Trophoblast cell (in vitro differentiated cells and primary cell): ENCODE results near the gene PRKN.
"Not testable (repeated sequence)": the region's sequence is repeated elsewhere in the genome, so short reads cannot be mapped to it uniquely, and the experiment has no call there.

Experiments
- DNase-seq, 2 donors: peaks; one replicate each; pipeline ENCODE4 v3.0.0-alpha.2; 2016
- H2AFZ ChIP-seq: 2 replicates; pipeline ENCODE4 v1.6.1; 2013; ENCODE audit warnings: low read length, moderate library complexity, mild to moderate bottlenecking; ENCODE audit not compliant: insufficient read depth, poor library complexity
- H2AK5ac ChIP-seq: 2 replicates; pipeline ENCODE4 v1.6.1; 2013; ENCODE audit warnings: mild to moderate bottlenecking, low read length
- H2BK120ac ChIP-seq: 2 replicates; pipeline ENCODE4 v1.6.1; 2013; ENCODE audit warnings: low read length, mild to moderate bottlenecking, moderate library complexity; ENCODE audit not compliant: insufficient read depth, poor library complexity
- H2BK12ac ChIP-seq: 2 replicates; pipeline ENCODE4 v1.6.1; 2013; ENCODE audit warnings: mild to moderate bottlenecking, low read length, moderate library complexity
- H2BK5ac ChIP-seq: 2 replicates; pipeline ENCODE4 v1.6.1; 2013; ENCODE audit warnings: low read length, low read depth, moderate library complexity, mild to moderate bottlenecking; ENCODE audit not compliant: poor library complexity
- H3K14ac ChIP-seq: 2 replicates; pipeline ENCODE4 v1.6.1; 2013; ENCODE audit warnings: mild to moderate bottlenecking, low read length
- H3K18ac ChIP-seq: 2 replicates; pipeline ENCODE4 v1.6.1; 2013; ENCODE audit warnings: mild to moderate bottlenecking, low read length
- H3K23ac ChIP-seq: 2 replicates; pipeline ENCODE4 v1.6.1; 2013; ENCODE audit warnings: low read length
- H3K27ac ChIP-seq: 2 replicates; pipeline ENCODE4 v1.5.1; 2013; ENCODE audit warnings: low read depth, mild to moderate bottlenecking, inconsistent platforms, low read length, moderate library complexity
- H3K27me3 ChIP-seq: 2 replicates; pipeline ENCODE4 v1.6.1; 2013; ENCODE audit warnings: inconsistent platforms, mild to moderate bottlenecking, low read length, moderate library complexity; ENCODE audit not compliant: insufficient read depth
- H3K36me3 ChIP-seq, 2 experiments: 1 replicate in 1 of 2; 2 replicates in 1 of 2; pipeline ENCODE4 v1.6.1; 2013; ENCODE audit warnings: low read length in 2 of 2, mild to moderate bottlenecking in 2 of 2, moderate library complexity in 1 of 2; ENCODE audit not compliant: insufficient read depth in 2 of 2, control insufficient read depth in 1 of 2
- H3K4ac ChIP-seq: 2 replicates; pipeline ENCODE4 v1.6.1; 2013; ENCODE audit warnings: low read depth, mild to moderate bottlenecking, low read length, moderate library complexity
- H3K4me1 ChIP-seq, 2 experiments: 1 replicate in 1 of 2; 2 replicates in 1 of 2; pipeline ENCODE4 v1.6.1; 2013; ENCODE audit warnings: low read length in 2 of 2, mild to moderate bottlenecking in 2 of 2, moderate library complexity in 1 of 2; ENCODE audit not compliant: insufficient read depth in 2 of 2, control insufficient read depth in 1 of 2
- H3K4me2 ChIP-seq: 2 replicates; pipeline ENCODE4 v1.6.1; 2013; ENCODE audit warnings: inconsistent platforms, mild to moderate bottlenecking, low read length, moderate library complexity
- H3K4me3 ChIP-seq: 2 replicates; pipeline ENCODE4 v1.5.1; 2013; ENCODE audit warnings: mild to moderate bottlenecking, low read depth, low read length, inconsistent platforms
- H3K79me1 ChIP-seq: one replicate; pipeline ENCODE4 v1.6.1; 2013; ENCODE audit warnings: low read length
- H3K79me2 ChIP-seq: 2 replicates; pipeline ENCODE4 v1.6.1; 2013; ENCODE audit warnings: low read length, mild to moderate bottlenecking; ENCODE audit not compliant: control insufficient read depth, insufficient read depth, poor library complexity
- H3K9ac ChIP-seq: 2 replicates; pipeline ENCODE4 v1.6.1; 2013; ENCODE audit warnings: mild to moderate bottlenecking, low read length
- H3K9me3 ChIP-seq: 2 replicates; pipeline ENCODE4 v1.6.1; 2013; ENCODE audit warnings: low read depth, mild to moderate bottlenecking, control low read depth, inconsistent platforms, low read length; ENCODE audit not compliant: insufficient read depth
- H4K12ac ChIP-seq: 2 replicates; pipeline ENCODE4 v1.6.1; 2013; ENCODE audit warnings: low read depth, mild to moderate bottlenecking, low read length, moderate library complexity
- H4K8ac ChIP-seq: 2 replicates; pipeline ENCODE4 v1.6.1; 2013; ENCODE audit warnings: low read depth, mild to moderate bottlenecking, low read length, moderate library complexity
- H4K91ac ChIP-seq: one replicate; pipeline ENCODE4 v1.6.1; 2013; ENCODE audit warnings: low read depth, mild to moderate bottlenecking, low read length, moderate library complexity
- WGBS: extraction: QIAGEN DNeasy Blood & Tissue Kit; methylation state at CpG from one replicate; pipeline ENCODE4 v1.1.7; 2013; ENCODE audit warnings: missing lambda C conversion rate; ENCODE audit not compliant: insufficient read length, insufficient coverage; ENCODE audit errors: extremely low coverage; 5-methylcytosine and 5-hydroxymethylcytosine counted together

Gene PRKN

DNA sequence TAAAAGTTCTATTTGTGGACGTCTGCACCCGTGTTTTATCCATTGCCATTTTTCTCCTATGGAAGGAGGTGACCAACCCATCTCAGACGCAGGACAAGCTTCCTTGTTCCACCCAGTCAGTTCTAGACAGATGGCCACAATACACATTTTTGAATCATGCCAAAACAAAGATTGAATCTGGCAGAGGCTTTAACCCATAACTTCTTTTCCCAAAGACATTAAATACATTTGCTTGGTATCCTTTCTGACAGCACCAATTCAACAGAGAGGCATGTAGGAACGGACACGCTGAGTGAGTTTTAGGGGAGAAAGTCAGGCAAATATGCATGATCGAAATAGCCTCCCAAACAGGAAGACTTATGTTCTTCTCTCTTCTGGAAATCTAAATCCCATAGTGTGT is 901.1 kb downstream of the PRKN start:
- Histone ChIP-seq H3K9ac (no peak overlapping the region), H3K36me3 (no peaks in the 10 kb centered on the region), H2AK5ac (no peak overlapping the region), H3K79me1 (no peaks in the 10 kb centered on the region), H3K23ac (no peak overlapping the region), H2BK120ac (no peak overlapping the region), H3K27ac (no peak overlapping the region), H3K79me2 (no peaks in the 10 kb centered on the region), H3K27me3 (no peaks in the 10 kb centered on the region), H3K4ac (no peak overlapping the region), H4K91ac (no peak overlapping the region), H3K18ac (no peak overlapping the region), H3K4me2 (no peak overlapping the region), H3K4me3 (no peak overlapping the region), H2BK5ac (no peak overlapping the region), H4K8ac (no peak overlapping the region), H3K14ac (no peak overlapping the region), H3K9me3 (no peaks in the 10 kb centered on the region), H4K12ac (no peak overlapping the region), H3K4me1 (peaks cover 2 to 3% of the 10 kb centered on the region in 2 experiments), H2BK12ac (no peak overlapping the region), H2AFZ (no peak overlapping the region)
- DNase-seq = no peak
- WGBS = no CpG with 5 or more reads among the region's 6 CpGs

DNA sequence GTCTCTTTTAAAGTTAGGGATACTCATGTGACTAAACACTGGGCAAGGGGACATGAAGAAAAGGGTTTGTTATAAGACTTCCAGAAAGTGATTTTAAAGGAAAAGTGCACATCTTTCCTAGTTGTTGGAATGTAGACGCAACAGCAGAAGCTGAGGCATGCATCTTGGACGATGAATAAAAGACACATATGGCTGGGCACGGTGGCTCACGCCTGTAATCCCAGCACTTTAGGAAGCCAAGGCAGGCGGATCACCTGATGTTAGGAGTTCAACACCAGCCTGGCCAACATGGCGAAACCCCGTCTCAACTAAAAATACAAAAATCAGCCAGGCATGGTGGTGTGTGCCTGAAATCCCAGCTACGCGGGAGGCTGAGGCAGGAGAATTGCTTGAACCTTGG is 905.4 kb downstream of the PRKN start:
- not testable (repeated sequence) for H4K8ac ChIP-seq, H4K91ac ChIP-seq, H3K36me3 ChIP-seq, H3K4me2 ChIP-seq, H2AK5ac ChIP-seq, H3K23ac ChIP-seq, H3K27ac ChIP-seq, H3K27me3 ChIP-seq, H3K18ac ChIP-seq, H2BK120ac ChIP-seq, H3K79me1 ChIP-seq, H3K9me3 ChIP-seq, H3K4ac ChIP-seq, H3K79me2 ChIP-seq, DNase-seq, H2AFZ ChIP-seq, H3K9ac ChIP-seq, H3K4me1 ChIP-seq, H2BK5ac ChIP-seq, H3K4me3 ChIP-seq, H2BK12ac ChIP-seq, H4K12ac ChIP-seq, H3K14ac ChIP-seq
- no CpG with 5 or more reads among the region's 9 CpGs for WGBS

DNA sequence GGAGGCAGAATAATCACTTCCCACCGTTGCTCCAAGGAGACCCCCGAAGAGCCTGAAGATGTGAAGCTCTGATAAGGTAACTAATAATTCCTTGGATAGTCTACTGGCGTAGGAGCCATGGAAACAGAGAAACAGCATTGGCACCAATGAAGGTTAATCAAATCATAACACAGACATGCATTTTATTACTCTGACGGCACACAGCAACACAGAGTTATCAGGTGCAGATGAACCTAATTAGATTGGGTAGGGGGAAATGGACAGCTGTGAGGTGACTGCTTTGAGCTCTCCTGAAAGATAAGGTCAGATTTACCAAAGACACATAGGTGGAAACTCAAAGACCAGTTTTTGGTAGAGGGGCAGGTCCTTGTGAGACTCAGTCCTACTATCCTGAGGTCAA is 909.7 kb downstream of the PRKN start:
- Histone ChIP-seq H3K9me3 (no peaks in the 10 kb centered on the region), H2BK120ac (no peak overlapping the region), H2AFZ (no peak overlapping the region), H4K91ac (no peak overlapping the region), H2BK12ac (no peak overlapping the region), H3K27ac (no peak overlapping the region), H3K4me1 (no peaks in the 10 kb centered on the region), H2BK5ac (no peak overlapping the region), H4K12ac (no peak overlapping the region), H3K4ac (no peak overlapping the region), H2AK5ac (no peak overlapping the region), H3K79me2 (no peaks in the 10 kb centered on the region), H3K79me1 (no peaks in the 10 kb centered on the region), H3K4me2 (no peak overlapping the region), H3K36me3 (no peaks in the 10 kb centered on the region), H3K27me3 (no peaks in the 10 kb centered on the region), H3K23ac (no peak overlapping the region), H4K8ac (no peak overlapping the region), H3K4me3 (no peak overlapping the region), H3K9ac (no peak overlapping the region), H3K18ac (no peak overlapping the region), H3K14ac (no peak overlapping the region)
- no CpG with 5 or more reads among the region's 4 CpGs for WGBS
- no peak for DNase-seq

DNA sequence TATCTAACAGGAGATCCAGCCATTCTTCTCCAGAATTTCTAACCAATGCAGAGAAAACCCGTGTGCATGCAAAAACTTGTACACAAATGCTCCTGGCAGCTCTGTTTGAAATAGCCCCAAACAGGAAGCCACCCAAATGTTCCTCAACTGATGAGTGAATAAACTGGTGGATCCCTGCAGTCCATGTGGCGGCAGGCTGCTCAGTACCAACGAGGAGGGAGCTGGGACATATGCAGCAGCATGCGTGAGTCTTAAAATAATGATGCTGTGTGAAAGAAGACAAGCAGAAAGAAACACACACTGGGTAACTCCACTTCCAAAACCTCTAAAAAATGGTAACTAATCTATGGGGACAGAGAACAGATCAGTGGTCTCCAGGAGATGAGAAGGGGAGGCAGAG is 911.6 kb downstream of the PRKN start:
- Histone ChIP-seq H3K27ac (no peak overlapping the region), H3K23ac (no peak overlapping the region), H2BK120ac (no peak overlapping the region), H3K79me2 (no peaks in the 10 kb centered on the region), H3K27me3 (no peaks in the 10 kb centered on the region), H3K4me3 (no peak overlapping the region), H3K14ac (no peak overlapping the region), H2AFZ (no peak overlapping the region), H3K79me1 (no peaks in the 10 kb centered on the region), H2BK12ac (no peak overlapping the region), H2AK5ac (no peak overlapping the region), H3K18ac (no peak overlapping the region), H3K4me2 (no peak overlapping the region), H2BK5ac (no peak overlapping the region), H3K4me1 (no peaks in the 10 kb centered on the region), H3K9me3 (no peaks in the 10 kb centered on the region), H4K12ac (no peak overlapping the region), H4K91ac (no peak overlapping the region), H4K8ac (no peak overlapping the region), H3K4ac (no peak overlapping the region), H3K9ac (no peak overlapping the region), H3K36me3 (no peaks in the 10 kb centered on the region)
- no peak for DNase-seq
- WGBS = no CpG with 5 or more reads among the region's 4 CpGs
